Right lobe of liver (tissue), 6 donors: ENCODE data around the gene PGM2. TPM values are rescaled to one million over a fixed set of nuclear protein-coding genes. Genes with fewer than 3 reads are reported as not detected.

Experiments used
- ATAC-seq, 4 donors: fragments of 200-7000 bp; cut with Tn5 transposase; one replicate each; pipeline ENCODE4 v1.9.1; 2020; ENCODE audit warnings: mild to moderate bottlenecking in 4 of 4, moderate library complexity in 4 of 4
- DNase-seq, 3 donors: peaks; one replicate each; pipeline ENCODE4 v3.0.0-alpha.2; 2020
- H3K27ac ChIP-seq, 3 donors: fragments of 200-600 bp; one replicate each; pipeline ENCODE4 v1.8.0; 2022
- H3K27me3 ChIP-seq, 2 donors: fragments of 200-600 bp; one replicate each; pipeline ENCODE4 v1.8.0; 2022
- H3K36me3 ChIP-seq, 4 donors: fragments of 200-600 bp; sonication (generic) in 1 of 4; one replicate each; pipeline versions ENCODE4 v1.5.1 to v1.8.0; 2017 to 2022; ENCODE audit warnings: control low read depth in 1 of 4
- H3K4me1 ChIP-seq, 4 donors: fragments of 200-600 bp; sonication (generic) in 1 of 4; one replicate each; pipeline versions ENCODE4 v1.5.1 to v1.8.0; 2017 to 2022; ENCODE audit warnings: control low read depth in 1 of 4
- H3K4me3 ChIP-seq, 3 donors: fragments of 200-600 bp; one replicate each; pipeline ENCODE4 v1.8.0; 2022
- H3K9me3 ChIP-seq, 4 donors: fragments of 200-600 bp; sonication (generic) in 1 of 4; one replicate each; pipeline versions ENCODE4 v1.5.1 to v1.8.0; 2017 to 2022; ENCODE audit warnings: control low read depth in 1 of 4
- CTCF ChIP-seq, 4 donors: fragments of 200-600 bp in 3 of 4; fragments of 450-650 bp in 1 of 4; IDR thresholded peaks; one replicate each; pipeline versions ENCODE4 v1.5.1 to v1.8.0; 2016 to 2022; ENCODE audit warnings: antibody characterized with exemption in 4 of 4, mild to moderate bottlenecking in 2 of 4
- POLR2A ChIP-seq: fragments of 450-650 bp; IDR thresholded peaks from one replicate; pipeline ENCODE4 v1.6.1; 2017; ENCODE audit warnings: antibody characterized with exemption, mild to moderate bottlenecking
- WGBS: methylation state at CpG from one replicate; pipeline ENCODE4 v1.1.6; 2018; ENCODE audit warnings: low coverage, low lambda C conversion rate; ENCODE audit not compliant: insufficient coverage; ENCODE audit errors: missing lambda C conversion rate; 5-methylcytosine and 5-hydroxymethylcytosine counted together
- intact Hi-C, 2 donors: fragments of 100-400 bp; cut with DNase I; formaldehyde crosslinking; loops; one replicate each; pipeline versions ENCODE4 v1.11.2 to v1.14.1; 2022
- total RNA-seq, 6 experiments: library from RNA; depleted of rRNA in 2 of 6; stranded (reverse); fragments of >200 nt in 2 of 6; fragmentation: NEBNext Ultra II Directional in 3 of 6; extraction: Animal tissue kit (Norgen Biotek cat#: 25700) in 3 of 6; gene quantifications; one replicate each; pipeline versions ENCODE4 v1.1.0 to v1.2.4, GENCODE V29; 2016 to 2023
- donor health status: DM: no; HTN: yes; CAD: no.
- donor health status: DM: no; HTN: no; CAD: no.
- donor health status: DM: no; HTN: no; CAD: no.
- donor health status: DM: no; HTN: yes; CAD: no.
- donor health status: DM: no; HTN: yes; CAD: no.

Gene PGM2
- total RNA-seq, 6 experiments from 2014 or later: 5.5 to 16.3 (median 7.3) TPM

GRCh38 chr4:37788819-37789218 is 37.7 kb upstream of the PGM2 start:
- TF ChIP-seq CTCF (IDR thresholded peaks at IDR 0.05) (no peak), POLR2A (no peak)
- Histone ChIP-seq H3K9me3 (no peaks in the 10 kb centered on the region), H3K27me3 (no peaks in the 10 kb centered on the region), H3K4me3 (no peak overlapping the region), H3K36me3 (no peaks in the 10 kb centered on the region), H3K27ac (no peak overlapping the region), H3K4me1 (no peaks in the 10 kb centered on the region)
- intact Hi-C loops: no loop called here
- 43% methylated on average over 4 of the region's 4 CpGs for WGBS
- ATAC-seq: peak; percentile 49 to 73 (median 56)
- no peak for DNase-seq

GRCh38 chr4:37792241-37792640 is 34.2 kb upstream of the PGM2 start:
- 83% methylated on average over 1 of the region's 1 CpG for WGBS
- intact Hi-C loops: loop anchor here (10.0 kb wide), 1 partner anchor 187 kb away; no protein-coding TSS in a partner anchor

GRCh38 chr4:37793562-37793961 is 32.9 kb upstream of the PGM2 start:
- H3K4me3 ChIP-seq: no peak overlapping the region
- H3K27me3 ChIP-seq: no peaks in the 10 kb centered on the region
- H3K4me1 ChIP-seq: no peaks in the 10 kb centered on the region
- no peaks in the 10 kb centered on the region for H3K36me3 ChIP-seq
- ATAC-seq (peak; percentile 78 to 92 (median 84)), DNase-seq (no peak)
- H3K9me3 ChIP-seq: no peaks in the 10 kb centered on the region
- intact Hi-C loops: loop anchor here (10.0 kb wide), 1 partner anchor 189 kb away; no protein-coding TSS in a partner anchor
- TF ChIP-seq CTCF (IDR thresholded peaks at IDR 0.05) (peak; percentile 46 to 73 (median 51)), POLR2A (no peak)
- no peak overlapping the region for H3K27ac ChIP-seq

More at GRCh38 chr4:37792241-37792640, 34.2 kb upstream of the PGM2 start:
- DNase-seq (no peak), ATAC-seq (no peak)
- TF ChIP-seq POLR2A: no peak
- TF ChIP-seq CTCF (IDR thresholded peaks at IDR 0.05): no peak
- H3K36me3 ChIP-seq: no peaks in the 10 kb centered on the region
- H3K27me3 ChIP-seq: no peaks in the 10 kb centered on the region
- no peaks in the 10 kb centered on the region for H3K4me1 ChIP-seq
- no peak overlapping the region for H3K4me3 ChIP-seq
- no peaks in the 10 kb centered on the region for H3K9me3 ChIP-seq
- no peak overlapping the region for H3K27ac ChIP-seq

- Histone ChIP-seq H3K27ac (no peak overlapping the region), H3K36me3 (no peaks in the 10 kb centered on the region), H3K27me3 (no peaks in the 10 kb centered on the region), H3K4me1 (no peaks in the 10 kb centered on the region), H3K9me3 (no peaks in the 10 kb centered on the region), H3K4me3 (no peak overlapping the region)
- 67% methylated on average over 2 of the region's 2 CpGs for WGBS
- ATAC-seq (no peak), DNase-seq (no peak)
- no peak for TF ChIP-seq POLR2A
- no peak for TF ChIP-seq CTCF (IDR thresholded peaks at IDR 0.05)
- intact Hi-C loops: loop anchor here (10.0 kb wide), 1 partner anchor 189 kb away; no protein-coding TSS in a partner anchor
Observed at GRCh38 chr4:37794056-37794455, 32.4 kb upstream of the PGM2 start.
